NCI-H2081 treated with DMSO at 0.1 percent for 48 hours (cell line): ENCODE measurements around the gene FNIP1.
"Not testable (repeated sequence)": the region's sequence is repeated elsewhere in the genome, so short reads cannot be mapped to it uniquely, and the experiment has no call there.

Source experiments
- DNase-seq: peaks from one replicate; lab custom pipeline; 2025; lab: John Stamatoyannopoulos, UW

Gene FNIP1

DNA sequence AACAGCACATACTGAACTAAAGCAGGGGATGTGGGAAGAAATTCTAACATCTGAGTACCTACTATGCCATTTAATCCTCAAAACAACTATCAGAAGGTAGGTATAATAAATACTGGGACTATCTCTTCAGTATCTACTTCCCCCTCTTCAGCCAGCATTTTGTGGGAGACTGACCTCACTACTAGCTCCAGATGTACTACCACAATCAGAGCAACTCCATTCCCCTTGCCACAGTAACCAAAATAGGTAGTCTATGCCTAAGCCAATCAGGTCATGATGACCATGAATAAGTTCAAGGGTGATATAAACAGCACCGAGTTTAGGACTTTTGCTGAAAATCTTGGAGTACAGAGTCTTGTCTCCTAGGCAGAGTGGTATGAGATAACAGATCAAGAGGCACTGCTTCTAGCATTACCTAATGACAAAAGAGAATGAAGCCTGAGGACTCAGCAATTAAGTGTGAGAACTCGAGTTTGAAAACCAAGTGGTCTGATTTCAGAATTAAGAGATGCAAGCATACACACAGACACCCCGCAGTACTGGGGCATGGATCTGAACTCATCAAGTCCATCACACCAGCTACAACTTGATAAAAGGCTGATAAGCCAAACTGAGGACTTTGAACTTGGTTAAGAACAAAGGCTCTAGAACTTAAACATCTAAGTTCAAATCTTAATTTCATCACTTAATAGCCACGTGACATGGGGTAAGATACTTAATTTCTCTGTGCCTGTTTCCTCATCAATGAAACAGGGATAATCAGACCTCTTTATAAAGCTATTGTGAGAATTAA, 9.7 kb downstream of the FNIP1 start:
- no peak for DNase-seq

DNA sequence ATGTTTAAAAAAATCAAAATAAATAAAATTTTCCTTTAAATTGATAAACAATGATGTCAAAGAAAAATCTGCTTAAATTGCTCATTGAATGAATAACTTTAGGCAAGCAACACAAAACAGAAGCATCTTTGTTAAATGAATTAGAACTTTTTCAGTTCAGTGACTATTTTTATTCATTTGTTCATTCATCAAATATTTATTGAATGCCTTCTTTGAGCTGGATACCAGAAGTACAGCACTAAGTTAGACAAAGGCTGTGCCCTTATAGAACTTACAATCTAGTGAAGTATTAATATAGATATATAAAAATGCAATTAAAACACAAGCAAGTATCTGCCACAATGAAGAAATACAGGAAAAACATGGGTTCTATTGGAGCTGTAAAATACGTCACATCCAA, 10.8 kb downstream of the FNIP1 start:
- no peak for DNase-seq

- DNase-seq = no peak
Measured at GRCh38 chr5:131783874-131784273, 12.9 kb downstream of the FNIP1 start.

GRCh38 chr5:131783357-131783756, 13.5 kb downstream of the FNIP1 start:
- no peak for DNase-seq

DNA sequence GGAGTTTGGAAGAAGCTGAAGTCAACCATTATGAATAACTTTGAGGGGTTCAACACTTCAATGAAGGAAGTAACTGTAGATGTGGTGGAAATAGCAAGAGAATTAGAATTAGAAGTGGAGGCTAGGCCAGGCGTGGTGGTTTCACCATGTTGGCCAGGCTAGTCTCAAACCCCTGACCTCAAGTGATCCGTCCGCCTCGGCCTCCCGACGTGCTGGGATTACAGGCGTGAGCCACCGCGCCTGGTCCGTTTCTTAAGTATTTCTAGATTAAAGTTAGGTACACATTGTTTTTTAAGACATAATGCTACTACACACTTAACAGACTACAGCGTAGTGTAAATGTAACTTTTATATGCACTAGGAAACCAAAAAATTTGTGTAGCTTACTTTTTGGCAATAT, 14.1 kb downstream of the FNIP1 start:
- no peak for DNase-seq

GRCh38 chr5:131778141-131778540, 18.7 kb downstream of the FNIP1 start:
- DNase-seq = not testable (repeated sequence)

- DNase-seq = no peak
Measured at GRCh38 chr5:131776450-131776849, 20.4 kb downstream of the FNIP1 start.

DNA sequence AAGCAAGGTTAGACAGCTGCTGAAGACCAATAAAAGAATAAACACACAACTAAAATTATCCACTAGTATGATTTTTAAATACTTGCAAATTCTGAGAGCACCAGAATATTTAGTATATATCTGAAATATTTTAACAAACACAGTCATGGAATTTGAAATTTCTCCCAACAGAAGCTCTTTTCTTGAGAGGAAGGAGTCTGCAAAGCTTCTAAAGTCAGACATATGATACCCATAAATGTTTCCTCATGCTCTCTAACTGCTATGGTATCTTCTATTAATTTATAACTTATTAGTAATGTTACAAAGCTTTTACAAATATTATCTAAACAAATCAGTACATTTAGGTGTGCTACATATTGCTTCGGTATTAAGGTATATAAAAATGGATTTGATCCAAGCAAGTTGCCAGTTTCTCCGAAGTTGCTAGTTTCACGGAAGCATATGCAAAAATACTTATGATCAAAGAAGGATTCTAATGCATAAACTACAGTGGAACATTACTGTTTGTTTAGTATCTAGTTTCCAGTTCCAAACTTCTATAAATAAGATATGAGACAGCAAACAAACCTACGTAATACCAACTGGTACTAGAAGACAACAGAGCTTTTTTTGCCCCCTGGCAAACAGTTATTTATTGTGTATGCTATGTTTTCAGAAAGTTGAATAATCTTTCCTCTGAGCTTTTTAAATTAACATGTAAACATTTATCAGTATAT, 22.0 kb downstream of the FNIP1 start:
- no peak for DNase-seq

DNA sequence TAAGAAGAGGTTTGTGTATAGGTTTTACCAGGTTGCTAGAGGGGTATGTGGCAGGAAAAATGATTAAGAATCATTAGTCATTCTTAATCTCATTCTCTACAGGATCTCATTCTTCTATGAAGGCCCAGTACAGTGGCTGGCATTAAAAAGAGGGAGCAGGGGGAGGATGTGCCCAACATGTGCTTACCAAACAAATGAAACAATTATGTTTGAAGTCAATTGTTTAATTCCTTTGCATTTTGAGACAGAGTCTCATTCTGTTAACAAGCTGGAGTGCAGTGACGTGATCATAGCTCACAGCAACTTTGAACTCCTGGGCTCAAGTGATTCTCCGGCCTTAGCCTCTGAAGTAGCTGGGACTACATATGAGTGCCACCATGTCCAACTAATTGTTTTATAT, 23.0 kb downstream of the FNIP1 start:
- no peak for DNase-seq

- no peak for DNase-seq
Measured at GRCh38 chr5:131771692-131772091, 25.1 kb downstream of the FNIP1 start.

GRCh38 chr5:131769961-131770360, 26.9 kb downstream of the FNIP1 start:
- no peak for DNase-seq

DNA sequence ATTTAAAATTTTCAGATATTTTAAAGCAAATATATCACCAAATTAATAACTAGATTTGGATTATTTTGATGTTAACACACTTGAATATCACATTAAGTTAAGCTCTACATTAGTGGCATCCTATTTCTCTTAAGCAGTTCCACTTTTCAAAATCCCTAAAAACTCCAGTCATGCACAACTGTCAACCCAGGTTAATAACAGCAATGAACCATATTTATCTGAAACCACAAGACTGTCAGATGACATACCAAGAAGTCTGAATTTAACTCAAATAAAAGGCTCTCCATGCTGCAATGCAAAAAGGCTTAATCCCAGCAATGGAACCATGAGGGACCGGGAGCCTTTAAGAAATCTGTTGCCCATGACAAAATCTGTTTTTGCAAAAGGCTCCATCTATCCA, 27.5 kb downstream of the FNIP1 start:
- no peak for DNase-seq

DNA sequence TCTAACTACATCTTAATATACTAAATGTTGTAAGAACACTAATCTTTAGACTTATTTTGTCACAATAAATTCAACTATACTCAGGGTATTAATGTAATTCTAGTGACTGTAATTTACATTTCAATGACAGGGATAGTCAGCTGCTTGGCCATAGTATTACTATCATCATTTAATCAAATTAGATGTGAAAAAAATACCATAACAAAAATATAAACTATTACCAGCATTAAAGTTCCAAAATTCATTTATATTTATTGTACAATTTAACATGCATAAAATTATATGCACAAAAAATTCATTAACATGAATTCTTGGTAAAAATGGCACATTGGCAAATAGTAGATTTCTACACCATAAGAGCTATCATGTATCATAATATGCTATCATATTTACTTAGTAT, 28.9 kb downstream of the FNIP1 start:
- no peak for DNase-seq

- no peak for DNase-seq
Measured at GRCh38 chr5:131766689-131767088, 30.1 kb downstream of the FNIP1 start.

GRCh38 chr5:131765261-131765660, 31.6 kb downstream of the FNIP1 start:
- no peak for DNase-seq

GRCh38 chr5:131763968-131764367, 32.8 kb downstream of the FNIP1 start:
- DNase-seq = no peak

DNA sequence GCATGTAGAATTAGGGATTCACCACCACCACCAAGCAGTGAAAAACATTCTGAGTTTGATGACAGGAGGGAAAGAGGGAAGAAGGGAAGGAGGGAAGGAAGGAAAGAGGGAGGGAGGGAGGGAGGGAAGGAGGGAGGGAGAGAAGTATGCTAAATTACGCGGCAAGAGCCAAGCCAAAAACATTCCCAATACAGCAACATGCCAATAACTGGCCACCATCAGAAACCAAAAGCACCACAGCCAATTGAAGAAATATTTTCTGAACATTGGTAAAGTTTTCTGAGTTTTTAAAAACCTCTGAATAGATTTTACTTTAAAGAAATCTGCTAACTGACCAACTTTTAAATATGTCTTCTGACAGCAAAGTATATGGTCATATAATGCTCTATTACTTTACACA, 36.0 kb downstream of the FNIP1 start:
- DNase-seq = no peak

DNA sequence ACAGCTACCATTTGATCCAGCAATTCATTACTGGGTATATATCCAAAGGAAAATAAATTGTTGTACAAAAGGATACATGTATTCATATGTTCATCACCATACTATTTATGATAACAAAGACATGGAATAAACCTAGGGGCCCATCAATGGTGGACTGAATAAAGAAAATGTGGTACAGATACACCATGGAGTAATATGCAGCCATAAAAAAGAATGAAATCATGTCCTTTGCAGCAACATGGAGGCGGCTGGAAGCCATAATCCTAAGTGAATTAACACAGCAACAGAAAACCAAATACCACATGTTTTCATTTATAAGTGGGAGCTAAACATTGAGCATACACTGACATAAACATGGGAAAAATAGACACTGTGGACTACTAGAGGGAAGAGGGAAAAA, 37.1 kb downstream of the FNIP1 start:
- DNase-seq = no peak

DNA sequence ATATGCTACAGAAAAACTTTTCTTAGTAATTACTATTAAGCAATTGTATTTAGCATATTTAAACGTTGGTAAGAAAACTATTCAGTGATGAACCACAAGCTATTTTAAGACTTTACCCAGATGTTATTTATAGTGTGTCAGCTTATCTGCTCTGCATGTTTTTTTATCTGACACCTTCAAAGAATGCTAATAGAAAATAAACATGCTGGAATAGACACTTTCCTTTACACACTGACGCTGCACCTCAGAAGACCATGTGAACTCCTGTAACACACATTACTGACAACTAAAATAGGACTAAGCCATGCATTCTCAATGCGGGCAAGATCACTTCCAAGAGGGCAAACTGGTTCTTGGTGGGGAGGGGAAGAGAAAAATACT, 38.3 kb downstream of the FNIP1 start:
- no peak for DNase-seq

GRCh38 chr5:131757830-131758519, 38.8 kb downstream of the FNIP1 start:
- DNase-seq = no peak

GRCh38 chr5:131756942-131757341, 39.9 kb downstream of the FNIP1 start:
- DNase-seq = no peak

- no peak for DNase-seq
Measured at GRCh38 chr5:131754363-131754762, 42.5 kb downstream of the FNIP1 start.

GRCh38 chr5:131751506-131751905, 45.3 kb downstream of the FNIP1 start:
- no peak for DNase-seq
